Bladder microvascular endothelial cell (primary cell): ENCODE measurements around the gene UQCRHL. TPM values are rescaled to one million over a fixed set of nuclear protein-coding genes. Genes with fewer than 3 reads are reported as not detected.

ENCODE experiments used
- total RNA-seq: library from RNA; depleted of rRNA; stranded (reverse); fragments of >200 nt; gene quantifications from 2 replicates; pipeline ENCODE4 v1.2.3, GENCODE V29; 2014

Gene UQCRHL
- total RNA-seq, result 4.7 and 7.2 TPM in 2 replicates

DNA sequence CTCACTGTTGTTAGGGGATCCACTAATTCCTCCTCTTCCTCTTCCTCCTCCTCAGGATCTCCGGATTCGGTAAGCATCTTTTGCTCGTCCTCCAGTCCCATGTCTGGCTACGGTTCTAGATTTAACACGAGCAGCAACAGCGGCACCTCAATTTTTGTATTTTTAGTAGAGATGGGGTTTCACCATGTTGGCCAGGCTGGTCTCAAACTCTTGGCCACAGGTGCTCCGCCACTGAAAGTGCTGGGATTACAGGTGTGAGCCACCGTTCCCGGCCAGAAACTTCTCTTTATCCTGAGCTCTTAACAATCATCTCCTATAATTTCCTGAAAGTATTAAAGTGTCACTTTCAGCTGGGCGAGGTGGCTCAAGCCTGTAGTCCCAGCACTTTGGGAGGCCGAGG, at the start of gene UQCRHL:
UQCRHL (minus strand) TSS at position 101 of the 400 bp plus-strand sequence; CDS start at position 101, 0 bp downstream.

DNA sequence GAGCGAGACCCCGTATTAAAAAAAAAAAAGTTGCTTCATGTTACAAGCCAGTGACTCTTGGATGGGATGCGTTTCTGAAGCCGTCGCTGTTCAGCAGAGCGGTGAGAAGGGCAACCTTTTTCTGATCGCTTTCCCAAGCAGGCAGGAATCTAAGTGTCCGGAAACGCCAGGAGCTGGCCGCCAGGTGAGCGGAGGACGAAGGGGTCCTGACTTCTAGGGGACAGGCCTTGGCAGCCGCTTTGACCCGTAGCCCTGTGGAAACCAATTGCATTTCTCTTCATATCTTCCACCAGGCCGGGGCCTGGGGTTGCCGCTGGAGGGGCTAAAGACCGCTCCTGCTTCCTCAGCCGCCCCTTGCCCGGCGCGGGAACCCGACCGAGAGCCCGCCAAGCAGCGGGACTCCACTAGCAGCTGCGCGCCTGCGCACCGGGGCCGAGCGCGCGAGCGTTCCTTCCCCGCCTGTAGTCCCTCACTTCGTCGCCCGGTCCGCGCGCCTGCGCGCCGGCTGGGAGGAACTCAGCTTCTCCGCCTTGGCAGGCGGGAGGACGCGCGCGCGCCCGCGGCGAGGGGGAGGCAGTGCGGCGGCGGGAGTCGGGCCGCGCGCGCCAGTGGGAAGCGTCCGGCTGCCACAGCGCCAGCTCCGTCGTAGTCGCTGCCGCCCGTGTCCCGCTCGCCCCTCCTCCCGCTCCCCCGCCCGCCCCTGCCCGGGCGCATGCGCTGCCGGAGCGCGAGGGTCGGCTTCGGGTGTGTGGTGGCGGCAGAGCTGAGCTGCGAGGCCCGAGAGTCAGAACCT, 39.8 kb upstream of the UQCRHL start, which contains the start of gene SPEN:
SPEN (plus strand) TSS at position 608 of the 793 bp plus-strand sequence. CDS start 361 bp downstream, outside the sequence.

DNA sequence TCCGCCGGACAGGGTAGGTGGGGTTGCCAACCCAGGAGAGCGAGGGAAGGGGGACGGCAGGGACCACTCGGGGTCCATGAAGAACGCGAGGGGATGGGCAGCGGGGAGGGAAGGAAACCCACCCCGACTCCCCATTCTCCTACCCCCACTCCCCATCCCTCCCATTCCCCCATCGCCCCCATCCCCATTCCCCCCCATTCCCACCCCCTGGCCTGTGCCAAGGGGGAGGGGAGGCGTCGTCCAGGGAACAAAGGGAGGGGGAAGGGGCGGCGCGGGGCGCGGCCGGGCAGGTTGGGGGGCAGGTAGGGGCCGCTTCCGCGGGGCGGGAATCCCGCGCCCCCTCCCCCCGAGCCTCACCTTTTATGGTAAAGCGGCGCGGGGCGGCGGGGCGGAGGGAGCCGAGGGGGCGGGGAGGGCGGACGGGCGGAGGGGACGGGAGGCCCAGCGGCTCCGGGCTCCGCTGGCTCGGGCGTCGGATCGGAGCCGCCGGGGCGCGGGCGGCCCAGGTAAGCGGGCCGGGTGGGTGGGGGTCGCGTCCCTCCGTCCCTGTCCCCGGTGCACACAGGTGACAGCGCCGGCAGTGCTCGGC, 49.0 kb downstream of the UQCRHL start, which contains the start of gene FBLIM1:
FBLIM1 (plus strand) TSS at position 453 of the 589 bp plus-strand sequence. CDS start 6,189 bp downstream, outside the sequence.

Other genes starting within 250 kb of the UQCRHL start
- gene AGMAT, start 222.6 kb downstream of the UQCRHL start, total RNA-seq, result 0.16 and 0.50 TPM in 2 replicates
- 11.7 and 36.9 TPM in 2 replicates for gene DDI2, start 190.2 kb downstream of the UQCRHL start, total RNA-seq
- 41.4 and 64.4 TPM in 2 replicates for gene PLEKHM2, start 123.3 kb downstream of the UQCRHL start, total RNA-seq
- under 0.01 and 0.44 TPM in 2 replicates for gene SLC25A34, start 71.4 kb downstream of the UQCRHL start, total RNA-seq
- gene TMEM82, start 65.2 kb downstream of the UQCRHL start, total RNA-seq, result not detected in 2 replicates
- gene FBLIM1, start 48.9 kb downstream of the UQCRHL start, total RNA-seq, result 58.6 and 268 TPM in 2 replicates
- gene SPEN, start 40.1 kb upstream of the UQCRHL start, total RNA-seq, result 10.5 and 35.6 TPM in 2 replicates
- 39.8 and 58.2 TPM in 2 replicates for gene ZBTB17, start 168.5 kb upstream of the UQCRHL start, total RNA-seq
- gene SRARP, start 196.6 kb upstream of the UQCRHL start, total RNA-seq, result 0.57 TPM in 1 of 2 replicates, not detected in the other
- 0.06 TPM in 1 of 2 replicates, not detected in the other for gene HSPB7, start 210.4 kb upstream of the UQCRHL start, total RNA-seq
- gene CLCNKA, start 214.4 kb upstream of the UQCRHL start, total RNA-seq, result not detected in 2 replicates
- under 0.01 TPM in 1 of 2 replicates, not detected in the other for gene CLCNKB, start 236.1 kb upstream of the UQCRHL start, total RNA-seq